Activated gamma-delta T cell treated with Interleukin-2 at 50 U/mL for 16 hours (primary cell): ENCODE data around the gene GPATCH2L.

Experiments
- DNase-seq: peaks from one replicate; pipeline ENCODE4 v3.0.0-alpha.2; 2020

Gene GPATCH2L

GRCh38 chr14:76151398-76152332 is at the start of gene GPATCH2L:
TSS of gene GPATCH2L (plus strand) at chr14:76151922. CDS start at chr14:76154364, 2,442 bp downstream.
- DNase-seq, result peak; percentile 97

- no peak for DNase-seq
Observed at GRCh38 chr14:76104802-76105355, 46.8 kb upstream of the GPATCH2L start.

- DNase-seq, result no peak
Observed at GRCh38 chr14:76106188-76106587, 45.5 kb upstream of the GPATCH2L start.

DNA sequence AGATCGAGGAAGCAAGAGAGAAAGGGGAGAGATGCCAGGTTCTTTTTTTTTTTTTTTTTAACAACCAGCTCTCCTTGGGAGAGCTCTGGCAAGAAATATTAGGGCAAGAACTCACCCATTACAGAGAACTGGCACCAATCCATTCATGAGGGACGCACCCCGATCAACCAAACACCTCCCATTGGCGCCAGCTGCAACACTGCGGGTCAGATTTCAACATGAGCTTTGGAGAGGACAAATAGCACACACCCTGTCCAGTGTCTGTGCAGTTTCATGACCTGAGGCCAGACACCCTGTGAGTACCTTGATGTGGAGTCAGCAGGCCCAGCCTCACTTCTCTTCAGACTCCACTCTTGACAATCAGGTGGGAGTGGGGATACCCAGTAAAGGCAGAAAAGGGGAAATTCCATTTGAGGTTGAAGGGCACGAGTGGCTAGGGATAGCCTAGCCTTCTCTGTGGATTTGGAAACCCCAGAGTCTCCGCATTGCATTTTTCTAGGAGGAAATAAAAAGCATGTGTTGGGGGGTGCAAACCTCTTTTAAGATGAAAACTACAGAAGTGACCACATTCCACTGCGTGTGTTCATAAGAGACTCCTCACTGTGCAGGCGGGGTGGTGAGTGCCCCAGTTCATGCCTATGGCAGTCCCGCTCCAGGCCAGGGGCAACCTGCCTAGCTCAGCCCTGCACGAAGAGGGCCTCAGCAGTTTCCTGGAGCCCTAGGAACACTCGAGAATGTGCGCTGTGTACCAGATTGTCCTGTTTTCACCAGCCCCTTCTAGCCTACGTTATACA is 42.4 kb upstream of the GPATCH2L start:
- DNase-seq, result no peak

DNA sequence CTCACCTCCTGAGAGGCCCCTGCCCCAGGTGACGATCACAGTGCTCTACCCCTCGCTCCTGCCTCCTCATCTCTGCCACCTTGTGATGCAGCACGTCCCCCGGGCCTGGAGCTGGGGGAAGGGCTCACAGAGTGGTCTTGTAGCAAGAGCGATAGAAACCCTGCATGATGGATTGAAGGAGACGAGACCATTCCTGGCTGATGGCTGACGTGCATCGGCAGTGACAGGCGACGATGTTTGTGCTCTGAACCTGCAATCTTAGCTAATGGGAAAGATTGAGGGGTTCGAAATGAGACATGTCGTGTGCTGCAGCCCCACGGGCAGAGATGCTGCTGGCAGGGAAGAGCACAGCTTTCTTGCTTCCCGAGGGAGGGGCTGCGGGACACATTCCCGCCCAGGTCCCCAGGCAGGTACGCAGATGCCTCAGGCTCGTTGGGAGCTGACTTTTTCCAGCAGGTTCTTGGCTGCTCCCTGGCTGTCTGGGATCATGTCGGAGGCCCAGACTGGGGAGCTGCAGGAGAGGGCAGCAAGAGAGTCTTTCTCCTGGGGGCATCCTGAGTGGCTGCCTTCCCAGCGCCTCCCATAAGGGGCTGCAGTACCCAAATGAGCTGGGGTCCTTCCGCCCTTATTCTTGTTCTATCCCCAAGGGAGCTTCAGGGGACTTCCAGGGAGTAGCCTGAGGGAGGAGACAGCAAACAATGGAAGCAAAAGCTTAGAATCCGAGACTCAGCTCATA is 38.7 kb upstream of the GPATCH2L start:
- DNase-seq, result no peak

DNA sequence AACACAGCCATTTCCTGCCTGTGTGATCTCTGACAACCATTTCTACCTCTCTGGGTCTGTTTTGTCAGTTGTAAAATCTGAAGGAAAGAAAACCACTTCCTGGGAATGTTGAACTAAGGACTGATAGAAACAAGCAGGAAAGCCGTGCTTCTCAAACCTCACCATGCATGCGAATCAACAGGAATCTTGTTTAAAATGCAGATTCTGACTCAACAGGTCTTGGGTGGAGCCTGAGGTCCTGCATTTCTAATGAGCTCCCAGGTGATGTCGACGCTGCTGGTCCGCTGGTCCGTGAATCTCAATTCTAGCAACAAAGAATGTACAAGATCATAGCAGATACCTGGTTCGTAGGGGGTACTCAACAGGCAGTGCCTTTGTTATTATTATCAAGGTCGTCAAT is 38.0 kb upstream of the GPATCH2L start:
- DNase-seq, result no peak

DNA sequence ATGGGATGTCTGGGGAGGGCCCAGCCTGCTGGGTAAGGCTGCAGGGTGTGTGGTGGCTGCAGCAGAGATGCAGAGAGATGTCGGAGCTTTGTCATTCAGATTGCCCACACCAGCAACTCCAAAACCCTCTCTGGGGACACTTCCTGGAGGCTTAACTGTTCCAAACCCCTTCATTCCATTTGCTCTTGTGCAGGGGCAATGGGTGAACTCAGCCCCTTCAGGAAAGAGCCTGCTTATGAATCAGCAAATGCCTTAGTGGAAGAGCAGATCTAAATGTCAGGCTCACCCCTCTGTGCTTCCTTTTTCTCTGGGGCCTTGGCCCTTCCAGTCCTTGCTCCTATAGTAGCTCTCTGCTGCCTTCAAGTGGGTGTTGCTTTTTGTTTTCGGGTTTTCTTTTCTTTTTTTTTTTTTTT is 36.7 kb upstream of the GPATCH2L start:
- DNase-seq, result no peak

- DNase-seq, result no peak
Observed at GRCh38 chr14:76117789-76118484, 33.8 kb upstream of the GPATCH2L start.

GRCh38 chr14:76118594-76118993 is 33.1 kb upstream of the GPATCH2L start:
- DNase-seq, result no peak

- DNase-seq, result no peak
Observed at GRCh38 chr14:76121089-76121748, 30.5 kb upstream of the GPATCH2L start.

GRCh38 chr14:76123426-76124225 is 28.1 kb upstream of the GPATCH2L start:
- DNase-seq, result no peak

GRCh38 chr14:76125511-76125910 is 26.2 kb upstream of the GPATCH2L start:
- DNase-seq, result no peak

DNA sequence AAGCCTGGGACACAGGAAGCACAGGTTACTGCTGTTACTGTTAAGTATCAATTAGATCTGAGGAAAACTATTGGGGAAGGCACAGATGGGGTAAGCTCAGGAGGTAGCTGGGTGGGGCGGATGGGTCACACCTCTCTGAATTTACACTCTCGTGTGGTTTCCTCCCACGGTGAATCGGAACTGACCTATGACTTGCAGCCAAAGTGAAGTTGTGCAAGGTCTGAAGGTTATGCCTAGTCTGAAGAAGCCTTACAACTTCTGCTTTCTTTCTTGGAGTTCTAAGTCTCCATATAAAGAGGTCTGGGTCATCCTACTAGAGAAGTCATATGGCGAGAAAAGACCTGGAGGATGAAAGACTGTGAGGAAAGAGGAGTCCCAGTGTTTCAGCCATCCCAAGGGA is 25.6 kb upstream of the GPATCH2L start:
- DNase-seq, result no peak

GRCh38 chr14:76129851-76130576 is 21.7 kb upstream of the GPATCH2L start:
- DNase-seq, result no peak

GRCh38 chr14:76131071-76131965 is 20.4 kb upstream of the GPATCH2L start:
- DNase-seq, result no peak

DNA sequence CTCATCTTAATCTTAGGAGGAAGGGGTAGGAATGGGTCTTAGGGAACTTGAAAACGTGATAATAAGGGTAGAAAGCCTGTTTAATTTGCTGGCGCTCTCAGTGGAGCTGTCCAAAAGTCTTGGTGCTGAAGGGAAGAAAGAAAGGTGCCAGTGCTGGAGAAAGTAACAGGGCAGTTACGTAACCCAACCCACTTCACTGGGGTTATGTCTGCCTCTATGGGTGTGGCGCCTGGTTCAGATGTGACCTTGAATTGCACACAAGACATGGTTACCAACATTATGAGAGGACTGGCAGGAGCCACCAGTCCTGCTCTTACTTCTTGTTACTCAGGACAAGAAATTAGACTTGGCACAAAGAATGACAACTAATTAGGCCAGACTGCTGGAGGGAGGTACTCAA is 18.6 kb upstream of the GPATCH2L start:
- DNase-seq, result no peak

DNA sequence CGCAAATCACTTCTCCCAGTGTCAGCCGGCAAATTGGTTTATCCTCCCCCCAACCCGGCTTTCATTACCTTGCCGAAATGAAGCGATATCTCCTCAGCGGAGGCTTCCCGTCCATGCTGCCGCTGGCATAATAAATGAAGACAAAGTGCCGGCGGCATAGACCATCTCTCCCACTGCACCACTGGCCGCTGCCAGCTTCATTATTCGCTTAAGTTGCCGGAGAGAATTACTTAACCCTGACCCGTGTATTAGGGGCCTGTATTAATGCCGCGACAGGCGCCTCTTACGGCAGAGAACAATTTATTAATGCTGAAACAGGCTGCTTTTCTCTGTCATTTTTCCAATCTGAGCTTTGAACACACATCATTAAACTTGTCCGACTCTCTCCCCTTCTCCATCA is 17.5 kb upstream of the GPATCH2L start:
- DNase-seq, result no peak

- no peak for DNase-seq
Observed at GRCh38 chr14:76135722-76136121, 16.0 kb upstream of the GPATCH2L start.
